K562 (cell line): ENCODE data around the gene FAM107B. TPM values are rescaled to one million over a fixed set of nuclear protein-coding genes. Genes with fewer than 3 reads are reported as not detected.

Experiments
- ATAC-seq: fragments of 200-7000 bp; cut with Tn5 transposase; 3 replicates; pipeline ENCODE4 v1.9.1; 2020; ENCODE audit warnings: moderate library complexity
- BruUV-seq: library from RNA; stranded (reverse); fragments of 400-500 nt; replicated peaks from 2 replicates; lab custom pipeline; 2021; lab: Mats Ljungman, UMichigan
- CTCF ChIA-PET: fragments of 300-600 bp; formaldehyde crosslinking; extraction: SDS; loops from one replicate; lab custom pipeline; 2021; ENCODE audit warnings: low intra/inter-chr PET ratio; lab: Yijun Ruan, JAX
- POLR2A ChIA-PET: fragments of 300-600, 350-650 bp; sonication (Branson Sonifier 250); formaldehyde crosslinking; extraction: SDS; loops from one replicate; lab custom pipeline; 2021; ENCODE audit warnings: antibody characterized with exemption, inconsistent platforms; lab: Yijun Ruan, JAX
- DNase-seq, 4 experiments: peaks; one replicate each; pipeline versions ENCODE4 v3.0.0 to v3.0.0-alpha.2; 2011 to 2018; ENCODE audit warnings: low spot score in 3 of 4, mixed read lengths in 3 of 4; ENCODE audit errors: extremely low read depth in 1 of 4
- FAIRE-seq: peaks from 2 replicates; lab custom pipeline; 2011; peaks lifted over from hg19 to GRCh38; lab: Jason Lieb, UNC
- H2AFZ ChIP-seq: 2 replicates; pipeline ENCODE4 v1.6.0; 2011; ENCODE audit warnings: low read depth, low read length, control low read depth, inconsistent platforms
- H3K27ac ChIP-seq: fragments of 200-600 bp; 3 replicates; pipeline ENCODE4 v1.8.0; 2011; ENCODE audit warnings: low read depth, mild to moderate bottlenecking, control low read depth, inconsistent platforms, low read length, moderate library complexity, mixed read lengths; ENCODE audit errors: extremely low read depth
- H3K27me3 ChIP-seq, 2 experiments: fragments of 300-600 bp in 1 of 2; 2 replicates in 1 of 2; 3 replicates in 1 of 2; pipeline versions ENCODE4 v1.6.0 to v1.8.0; 2011; ENCODE audit warnings: inconsistent platforms in 2 of 2, low read length in 2 of 2, mild to moderate bottlenecking in 1 of 2, mixed read lengths in 1 of 2, moderate library complexity in 1 of 2; ENCODE audit not compliant: control insufficient read depth in 2 of 2, insufficient read depth in 2 of 2
- H3K36me3 ChIP-seq: fragments of 300-600 bp; 3 replicates; pipeline ENCODE4 v1.8.0; 2011; ENCODE audit warnings: mild to moderate bottlenecking, low read length, inconsistent platforms; ENCODE audit not compliant: control insufficient read depth, insufficient read depth
- H3K4me1 ChIP-seq, 2 experiments: fragments of 200-600 bp in 1 of 2; replicated peaks in 1 of 2; 2 replicates in 1 of 2; 3 replicates in 1 of 2; pipeline versions ENCODE4 v1.5.1 to v1.8.0; 2011; ENCODE audit warnings: inconsistent platforms in 2 of 2, low read length in 2 of 2, mild to moderate bottlenecking in 1 of 2, mixed read lengths in 1 of 2, moderate library complexity in 1 of 2; ENCODE audit not compliant: control insufficient read depth in 2 of 2, insufficient read depth in 2 of 2
- H3K4me2 ChIP-seq: 2 replicates; pipeline ENCODE4 v1.6.1; 2011; ENCODE audit warnings: low read length, control low read depth, inconsistent platforms, mixed read lengths; ENCODE audit not compliant: insufficient read depth
- H3K4me3 ChIP-seq: fragments of 200-600 bp; sonication (generic), shearing (Covaris generic); 2 replicates; pipeline ENCODE4 v1.5.1; 2016; ENCODE audit warnings: control low read depth, inconsistent platforms
- H3K79me2 ChIP-seq: fragments of 200-600 bp; 3 replicates; pipeline ENCODE4 v1.8.0; 2011; ENCODE audit warnings: low read length, inconsistent platforms; ENCODE audit not compliant: control insufficient read depth, insufficient read depth
- H3K9ac ChIP-seq, 2 experiments: 2 replicates each; pipeline versions ENCODE4 v1.6.0 to v1.6.1; 2011; ENCODE audit warnings: low read depth in 2 of 2, low read length in 2 of 2, control low read depth in 1 of 2, inconsistent platforms in 1 of 2, mild to moderate bottlenecking in 1 of 2, mixed read lengths in 1 of 2; ENCODE audit not compliant: insufficient read depth in 1 of 2
- H3K9me1 ChIP-seq: one replicate; pipeline ENCODE4 v1.6.0; 2011; ENCODE audit warnings: inconsistent platforms, mild to moderate bottlenecking, low read length, moderate library complexity; ENCODE audit not compliant: control insufficient read depth, insufficient read depth
- H3K9me3 ChIP-seq: replicated peaks from 2 replicates; pipeline ENCODE4 v1.5.1; 2011; ENCODE audit warnings: low read depth, low read length, inconsistent platforms; ENCODE audit not compliant: control insufficient read depth, insufficient read depth
- H4K20me1 ChIP-seq: replicated peaks from 2 replicates; pipeline ENCODE4 v1.6.1; 2011; ENCODE audit warnings: low read length, inconsistent platforms, mixed read lengths; ENCODE audit not compliant: control insufficient read depth, insufficient read depth
- ATF3 ChIP-seq, 2 experiments: fragments of 450-650 bp in 1 of 2; sonication (generic) in 1 of 2; formaldehyde crosslinking in 1 of 2; IDR thresholded peaks in 1 of 2; conservative IDR thresholded peaks in 1 of 2; 2 replicates each; pipeline versions ENCODE4 v1.6.1 to v1.8.1; 2016 to 2023; ENCODE audit warnings: mild to moderate bottlenecking in 2 of 2, moderate library complexity in 2 of 2, inconsistent platforms in 1 of 2, missing genetic modification reagents in 1 of 2
- CBFA2T3 ChIP-seq: fragments of 450-650 bp; IDR thresholded peaks from 2 replicates; pipeline ENCODE4 v1.6.1; 2017
- CREBBP ChIP-seq: IDR thresholded peaks from one replicate; pipeline ENCODE4 v1.6.1; 2012; ENCODE audit warnings: low read depth, mild to moderate bottlenecking, control low read depth, inconsistent platforms, low read length
- HEY1 ChIP-seq: fragments of 250-450 bp; sonication (Bioruptor Pico); IDR thresholded peaks from 2 replicates; pipeline ENCODE4 v1.5.0; 2020; ENCODE audit warnings: mild to moderate bottlenecking, moderate library complexity, borderline replicate concordance
- MEF2A ChIP-seq: IDR thresholded peaks from 2 replicates; pipeline ENCODE4 v1.6.1; 2011; ENCODE audit warnings: low read depth, mild to moderate bottlenecking, low read length, moderate library complexity; ENCODE audit not compliant: control insufficient read depth
- RBM15 ChIP-seq: fragments of 200-400 bp; formaldehyde crosslinking; IDR thresholded peaks from 2 replicates; pipeline ENCODE4 v1.6.1; 2018; ENCODE audit warnings: mild to moderate bottlenecking, low read length, moderate library complexity; ENCODE audit not compliant: insufficient read depth
- RNF2 ChIP-seq: sonication (generic); IDR thresholded peaks from 2 replicates; pipeline ENCODE4 v1.6.1; 2016
- TFE3 ChIP-seq: fragments of 450-650 bp; formaldehyde crosslinking; IDR thresholded peaks from 2 replicates; pipeline ENCODE4 v1.4.0; 2020; ENCODE audit warnings: mild to moderate bottlenecking, mixed read lengths
- WHSC1 ChIP-seq: IDR thresholded peaks from one replicate; pipeline ENCODE4 v1.6.1; 2012; ENCODE audit warnings: low read length, control low read depth, inconsistent platforms
- WGBS: fragments of 100-300 bp; shearing (Covaris generic); methylation state at CpG from one replicate; pipeline ENCODE4 v1.1.6; 2016; ENCODE audit warnings: low coverage, mixed read lengths; ENCODE audit not compliant: insufficient coverage; ENCODE audit errors: missing lambda C conversion rate; 5-methylcytosine and 5-hydroxymethylcytosine counted together
- in situ Hi-C: fragments of 300-500 bp; cut with MboI; formaldehyde crosslinking; loops from 4 replicates; pipeline ENCODE4 v1.15.0; 2018; ENCODE audit warnings: inconsistent platforms, mixed read lengths
- intact Hi-C: fragments of 100-400 bp; cut with micrococcal nuclease; formaldehyde crosslinking; loops from 2 replicates; pipeline ENCODE4 v1.14.2; 2022
- polyA plus RNA-seq, 8 experiments: library from polyadenylated mRNA; depleted of rRNA in 4 of 8; stranded (reverse) in 5 of 8; unstranded in 3 of 8; fragments of >200 nt; fragmentation: Nextera tagmentation in 2 of 8; fragmentation: Illumina TruSeq in 1 of 8; extraction: Ambion mirVana in 2 of 8; extraction: Trizol in 1 of 8; gene quantifications; 2 replicates each; pipeline versions ENCODE4 v1.2.1 to v1.2.3, GENCODE V29; 2011 to 2014; ENCODE audit warnings: inconsistent platforms in 1 of 8, missing spikeins in 1 of 8
- total RNA-seq, 7 experiments: library from RNA; depleted of rRNA in 6 of 7; stranded (reverse); fragments of >200 nt in 6 of 7; fragmentation: Illumina TruSeq in 2 of 7; extraction: Trizol in 2 of 7; gene quantifications; 2 replicates each; pipeline versions ENCODE4 v1.2.1 to v1.2.3, GENCODE V29; 2011 to 2021; ENCODE audit warnings: low replicate concordance in 1 of 7

Gene FAM107B
- total and polyA plus RNA-seq, 9 of the 15 experiments (the other 6 are each of a cell fraction or from before 2014, with no cell fraction given) = 0.40 to 2.8 (median 1.4) TPM

- FAIRE-seq (no peak), DNase-seq (no peak), ATAC-seq (no peak)
- intact Hi-C loops (no loop called here), in situ Hi-C loops (no loop called here)
- ChIA-PET POLR2A (no interaction called here), CTCF (no interaction called here)
- H3K9ac ChIP-seq = no peak overlapping the region
- no peaks in the 10 kb centered on the region for H3K4me1 ChIP-seq
- BruUV-seq = no TSS peak
- no peak overlapping the region for H2AFZ ChIP-seq
- H3K27ac ChIP-seq = no peak overlapping the region
- H3K36me3 ChIP-seq = no peaks in the 10 kb centered on the region
- H3K4me2 ChIP-seq = no peak overlapping the region
- H3K27me3 ChIP-seq = peaks cover 0 to 8% of the 10 kb centered on the region in 2 experiments; a peak in 4 of 5 replicates
- no peaks in the 10 kb centered on the region; the same call in 1 of the 2 replicates for H4K20me1 ChIP-seq
- no peaks in the 10 kb centered on the region for H3K79me2 ChIP-seq
- no peak overlapping the region for H3K4me3 ChIP-seq
- no peaks in the 10 kb centered on the region for H3K9me1 ChIP-seq
- H3K9me3 ChIP-seq = no peaks in the 10 kb centered on the region
- TF ChIP-seq CREBBP (no peak), WHSC1 (no peak), ATF3 (IDR thresholded peaks at IDR 0.05) (no peak), ATF3 (CRISPR knock-in tag; conservative IDR thresholded peaks at IDR 0.05) (no peak), TFE3 (CRISPR knock-in tag) (no peak), HEY1 (no peak), RNF2 (no peak), RBM15 (no peak), MEF2A (no peak), CBFA2T3 (no peak)
- WGBS = 0% methylated on average over 1 of the region's 1 CpG
These were observed 25.7 kb upstream of the FAM107B start for GRCh38 chr10:14800397-14800796.
